Thyroid gland (tissue), 4 donors: Measurements from ENCODE around the gene SPATA3.

Experiments
- POLR2A ChIP-seq, 2 donors: fragments of 450-650 bp; IDR thresholded peaks; one replicate each; pipeline ENCODE4 v1.6.1; 2017; ENCODE audit warnings: antibody characterized with exemption in 2 of 2, mild to moderate bottlenecking in 2 of 2, moderate library complexity in 1 of 2
- TF ChIP-seq, protein P1 (sequence below), 6 experiments: fragments of 200-600 bp in 3 of 6; fragments of 450-650 bp in 3 of 6; sonication (generic) in 3 of 6; IDR thresholded peaks; one replicate each; pipeline ENCODE4 v1.5.1; 2016 to 2019; ENCODE audit warnings: antibody characterized with exemption in 6 of 6, mild to moderate bottlenecking in 2 of 6, inconsistent platforms in 1 of 6, moderate library complexity in 1 of 6

DNA sequence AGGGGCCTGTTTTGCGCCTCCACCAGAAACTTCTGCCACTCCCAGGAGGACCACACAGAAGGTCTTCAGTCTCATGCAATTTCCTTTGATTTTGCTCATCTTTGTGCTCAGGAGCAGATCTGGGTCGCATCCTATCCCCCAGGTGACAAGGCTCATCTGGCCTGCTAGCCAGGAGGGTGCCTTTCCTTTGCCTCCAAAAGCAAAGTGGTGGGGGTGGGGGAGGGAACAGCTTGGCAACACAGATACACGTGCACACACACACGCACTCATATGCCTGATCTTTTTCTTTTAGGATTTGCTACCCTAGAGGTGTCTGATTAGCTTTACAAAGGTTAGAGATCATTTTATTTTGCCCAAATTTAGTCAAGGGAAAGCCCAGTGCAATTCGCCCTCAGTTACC lies 13.8 kb upstream of the SPATA3 start:
- TF ChIP-seq, protein P1, sequence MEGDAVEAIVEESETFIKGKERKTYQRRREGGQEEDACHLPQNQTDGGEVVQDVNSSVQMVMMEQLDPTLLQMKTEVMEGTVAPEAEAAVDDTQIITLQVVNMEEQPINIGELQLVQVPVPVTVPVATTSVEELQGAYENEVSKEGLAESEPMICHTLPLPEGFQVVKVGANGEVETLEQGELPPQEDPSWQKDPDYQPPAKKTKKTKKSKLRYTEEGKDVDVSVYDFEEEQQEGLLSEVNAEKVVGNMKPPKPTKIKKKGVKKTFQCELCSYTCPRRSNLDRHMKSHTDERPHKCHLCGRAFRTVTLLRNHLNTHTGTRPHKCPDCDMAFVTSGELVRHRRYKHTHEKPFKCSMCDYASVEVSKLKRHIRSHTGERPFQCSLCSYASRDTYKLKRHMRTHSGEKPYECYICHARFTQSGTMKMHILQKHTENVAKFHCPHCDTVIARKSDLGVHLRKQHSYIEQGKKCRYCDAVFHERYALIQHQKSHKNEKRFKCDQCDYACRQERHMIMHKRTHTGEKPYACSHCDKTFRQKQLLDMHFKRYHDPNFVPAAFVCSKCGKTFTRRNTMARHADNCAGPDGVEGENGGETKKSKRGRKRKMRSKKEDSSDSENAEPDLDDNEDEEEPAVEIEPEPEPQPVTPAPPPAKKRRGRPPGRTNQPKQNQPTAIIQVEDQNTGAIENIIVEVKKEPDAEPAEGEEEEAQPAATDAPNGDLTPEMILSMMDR (IDR thresholded peaks at IDR 0.05), result no peak
- no peak for TF ChIP-seq POLR2A (IDR thresholded peaks at IDR 0.05)
